Effector memory CD4-positive, alpha-beta T cell (primary cell): ENCODE results near the gene C19orf81.

Experiments
- DNase-seq, 3 donors: peaks; one replicate each; pipeline ENCODE4 v3.0.0-alpha.2; 2020
- H3K27ac ChIP-seq: 2 replicates; pipeline ENCODE4 v1.7.0; 2013; ENCODE audit warnings: mild to moderate bottlenecking, low read length, moderate library complexity; ENCODE audit not compliant: insufficient read depth, poor library complexity, severe bottlenecking
- H3K27me3 ChIP-seq: replicated peaks from 2 replicates; pipeline ENCODE4 v1.7.0; 2013; ENCODE audit warnings: mild to moderate bottlenecking, low read length; ENCODE audit not compliant: insufficient read depth, control insufficient read depth, poor library complexity, severe bottlenecking
- H3K36me3 ChIP-seq: 2 replicates; pipeline ENCODE4 v1.7.0; 2013; ENCODE audit warnings: mild to moderate bottlenecking, low read length, moderate library complexity; ENCODE audit not compliant: control insufficient read depth, insufficient read depth
- H3K4me1 ChIP-seq: 2 replicates; pipeline ENCODE4 v1.7.0; 2013; ENCODE audit warnings: low read length, mild to moderate bottlenecking; ENCODE audit not compliant: control insufficient read depth, insufficient read depth, poor library complexity, severe bottlenecking
- H3K4me3 ChIP-seq: 2 replicates; pipeline ENCODE4 v1.7.0; 2013; ENCODE audit warnings: low read length, low read depth, mild to moderate bottlenecking; ENCODE audit not compliant: insufficient read depth, poor library complexity, severe bottlenecking
- H3K9me3 ChIP-seq: 2 replicates; pipeline ENCODE4 v1.7.0; 2013; ENCODE audit warnings: mild to moderate bottlenecking, low read length, moderate library complexity; ENCODE audit not compliant: control insufficient read depth

The C19orf81 gene

DNA sequence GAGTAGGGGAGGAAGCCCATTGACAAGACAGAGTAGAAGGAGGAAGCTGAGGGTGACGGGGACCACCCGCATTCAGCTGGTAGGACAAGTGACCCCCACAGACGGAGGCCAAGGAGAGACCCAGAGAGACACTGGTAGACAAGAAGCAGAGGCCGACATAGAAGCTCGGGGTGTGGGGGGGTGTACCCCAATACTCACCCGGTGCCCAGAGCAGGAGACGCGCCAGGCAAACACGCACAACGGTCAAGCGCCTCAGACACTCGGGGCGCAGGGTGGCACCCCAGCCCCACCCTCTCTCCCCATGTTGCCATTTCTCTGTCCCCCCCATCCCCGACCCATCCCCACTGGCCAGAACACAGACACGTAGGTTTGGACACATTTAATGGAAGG lies 46.8 kb downstream of the C19orf81 start:
- no peak for DNase-seq
- peaks cover 8% of the 10 kb centered on the region for H3K27me3 ChIP-seq
- H3K27ac ChIP-seq: no peak overlapping the region
- no peaks in the 10 kb centered on the region for H3K9me3 ChIP-seq
- H3K36me3 ChIP-seq: no peaks in the 10 kb centered on the region
- H3K4me3 ChIP-seq: no peak overlapping the region
- H3K4me1 ChIP-seq: no peaks in the 10 kb centered on the region

DNA sequence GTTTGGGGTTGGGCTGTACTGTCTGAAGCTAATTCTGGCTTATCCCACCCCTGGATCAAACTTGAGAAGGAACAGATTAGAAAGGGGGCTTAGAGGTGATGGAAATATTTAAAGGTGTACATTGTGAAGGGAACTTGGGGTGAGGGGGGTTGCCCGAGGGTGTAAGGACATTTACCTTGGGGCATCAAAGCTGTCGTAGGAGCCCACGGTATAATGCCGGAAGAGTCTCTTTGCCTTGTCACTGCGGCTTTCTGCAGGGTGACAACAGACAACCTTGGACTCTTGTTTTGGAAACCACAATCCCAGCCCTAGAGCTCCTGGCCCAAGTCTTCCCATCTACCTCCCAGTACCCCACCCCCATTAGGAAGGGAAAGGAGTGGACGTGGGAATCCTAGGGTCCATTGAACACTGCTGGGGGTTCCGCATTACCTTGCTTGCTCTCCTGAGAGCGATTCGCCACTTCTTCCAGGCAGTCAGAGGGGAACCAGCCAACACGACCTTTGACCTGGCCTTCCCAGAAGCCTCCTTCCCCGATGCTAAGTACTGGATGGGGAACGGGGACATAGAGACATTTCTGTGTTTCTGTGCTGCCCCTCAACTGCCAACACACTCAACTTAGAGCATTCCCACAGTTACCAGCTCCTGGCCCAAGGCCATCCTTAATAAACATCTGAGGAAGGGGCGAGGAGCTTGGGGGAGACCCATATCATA lies 48.3 kb downstream of the C19orf81 start:
- no peak for DNase-seq
- Histone ChIP-seq H3K27me3 (peaks cover 12% of the 10 kb centered on the region), H3K4me3 (no peak overlapping the region), H3K4me1 (no peaks in the 10 kb centered on the region), H3K27ac (no peak overlapping the region), H3K9me3 (no peaks in the 10 kb centered on the region), H3K36me3 (no peaks in the 10 kb centered on the region)

DNA sequence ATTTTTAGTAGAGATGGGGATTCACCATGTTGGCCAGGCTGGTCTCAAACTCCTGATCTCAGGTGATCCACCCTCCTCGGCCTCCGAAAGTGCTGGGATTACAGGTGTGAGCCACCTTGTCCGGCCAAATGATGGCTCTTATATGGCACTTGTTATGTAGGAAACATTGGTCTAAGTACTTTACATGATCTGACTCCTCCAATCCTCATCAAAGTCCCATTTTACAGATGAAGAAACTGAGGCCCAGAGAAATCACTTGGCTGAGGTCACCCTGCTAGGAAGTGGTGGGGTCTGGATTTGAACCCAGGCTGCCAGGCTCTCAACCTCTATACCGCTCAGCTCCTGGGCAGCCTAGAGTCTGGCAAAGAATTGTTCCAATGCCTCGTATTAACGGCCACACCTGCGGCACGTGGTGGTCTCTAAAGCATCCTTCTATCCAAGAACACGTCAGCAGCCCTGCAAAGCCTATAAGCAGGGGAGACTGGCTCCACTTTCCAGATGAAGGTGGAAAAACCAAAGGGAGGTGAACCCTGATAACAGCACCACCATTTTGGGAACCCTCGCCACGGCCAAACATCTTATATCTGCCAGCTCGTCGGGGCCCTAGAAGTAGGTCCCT lies 52.2 kb downstream of the C19orf81 start:
- H3K36me3 ChIP-seq: no peaks in the 10 kb centered on the region
- H3K4me1 ChIP-seq: no peaks in the 10 kb centered on the region
- H3K4me3 ChIP-seq: no peak overlapping the region
- DNase-seq: no peak
- no peaks in the 10 kb centered on the region for H3K9me3 ChIP-seq
- no peak overlapping the region for H3K27ac ChIP-seq
- peaks cover 17% of the 10 kb centered on the region for H3K27me3 ChIP-seq

DNA sequence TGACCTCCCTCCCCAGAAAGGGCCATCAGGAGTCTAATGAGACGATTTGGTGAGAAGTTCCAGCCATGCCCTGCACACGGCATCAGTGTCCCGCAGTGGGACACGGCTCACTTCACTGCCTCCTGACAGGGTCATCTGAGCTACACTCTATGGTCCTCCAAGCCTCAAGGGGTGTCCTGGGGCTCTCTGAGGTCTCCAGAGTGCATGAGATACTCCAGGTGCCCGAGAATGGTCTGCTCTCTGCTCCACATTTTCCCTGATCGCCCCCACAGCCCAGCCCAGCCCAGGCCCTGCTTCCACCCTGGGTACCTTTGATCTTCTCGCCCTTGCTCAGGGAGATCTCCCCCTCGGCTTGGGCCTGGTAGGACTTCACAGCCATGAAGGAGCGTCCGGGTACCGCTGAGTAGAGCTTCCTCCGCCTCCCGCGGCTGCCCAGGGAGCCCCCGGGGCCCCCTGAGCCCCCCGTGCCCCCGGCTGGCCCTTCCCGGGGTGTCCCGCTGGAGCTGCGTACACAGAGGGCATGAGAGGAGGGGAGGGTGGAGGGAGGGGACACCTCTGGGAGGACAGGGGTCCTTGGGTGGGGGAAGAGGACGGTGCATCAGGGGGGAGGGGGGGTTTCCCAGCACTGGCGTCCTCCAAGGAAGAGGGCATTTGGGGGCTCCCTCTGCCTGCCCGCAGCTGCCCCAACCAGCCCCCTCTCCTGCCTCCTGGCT lies 53.1 kb downstream of the C19orf81 start:
- Histone ChIP-seq H3K36me3 (no peaks in the 10 kb centered on the region), H3K4me3 (no peak overlapping the region), H3K27me3 (peaks cover 17% of the 10 kb centered on the region), H3K27ac (no peak overlapping the region), H3K9me3 (no peaks in the 10 kb centered on the region), H3K4me1 (no peaks in the 10 kb centered on the region)
- no peak for DNase-seq

DNA sequence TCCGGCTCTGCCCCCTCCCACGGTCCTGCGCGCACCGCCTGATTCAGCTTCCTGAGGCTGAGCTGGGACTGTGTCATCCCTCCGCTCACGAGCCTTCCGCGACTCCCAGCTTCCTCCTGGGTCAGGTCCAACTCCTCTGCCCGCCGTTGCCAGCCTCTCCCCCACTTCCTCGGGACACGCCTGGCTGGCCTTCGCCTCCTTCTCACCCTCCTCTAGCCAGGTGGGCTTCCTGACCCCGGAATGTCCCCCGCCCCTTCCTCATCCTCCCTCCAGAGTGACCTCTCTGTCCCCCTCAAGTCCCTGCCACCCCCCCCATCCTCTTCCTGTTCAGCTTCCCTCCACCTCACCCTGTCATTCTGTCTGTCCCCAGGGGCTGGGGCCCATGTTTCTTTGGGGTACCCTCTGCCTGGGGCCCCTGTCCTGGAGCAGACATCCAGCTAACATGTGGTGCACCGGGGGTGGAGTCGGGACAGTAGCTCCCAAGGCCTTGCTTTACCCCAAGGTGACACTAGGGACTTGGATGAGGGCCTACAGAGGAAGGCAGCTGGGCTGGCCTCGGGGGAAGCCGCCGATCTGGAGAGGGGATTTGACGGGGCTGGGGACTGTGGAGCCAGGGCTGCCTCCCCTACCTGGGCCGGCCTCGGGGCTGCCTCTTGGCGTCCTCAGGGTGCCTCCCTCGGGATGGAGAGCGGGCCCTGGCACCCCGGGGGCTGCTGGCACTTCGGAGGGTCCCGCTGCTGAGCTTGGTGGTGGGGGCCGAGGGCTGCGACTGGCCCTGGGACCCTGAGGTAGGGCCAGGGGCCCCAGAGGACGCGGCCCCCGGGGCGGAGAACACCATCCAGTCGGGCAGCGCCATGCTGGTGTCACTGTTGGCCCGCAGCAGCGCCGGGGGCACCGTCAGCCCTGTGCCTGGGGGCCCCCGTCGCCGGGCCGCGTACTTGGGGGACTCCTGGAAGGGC lies 53.9 kb downstream of the C19orf81 start:
- H3K27ac ChIP-seq: no peak overlapping the region
- H3K36me3 ChIP-seq: no peaks in the 10 kb centered on the region
- H3K27me3 ChIP-seq: peaks cover 17% of the 10 kb centered on the region
- no peaks in the 10 kb centered on the region for H3K4me1 ChIP-seq
- H3K9me3 ChIP-seq: no peaks in the 10 kb centered on the region
- H3K4me3 ChIP-seq: no peak overlapping the region
- no peak for DNase-seq

DNA sequence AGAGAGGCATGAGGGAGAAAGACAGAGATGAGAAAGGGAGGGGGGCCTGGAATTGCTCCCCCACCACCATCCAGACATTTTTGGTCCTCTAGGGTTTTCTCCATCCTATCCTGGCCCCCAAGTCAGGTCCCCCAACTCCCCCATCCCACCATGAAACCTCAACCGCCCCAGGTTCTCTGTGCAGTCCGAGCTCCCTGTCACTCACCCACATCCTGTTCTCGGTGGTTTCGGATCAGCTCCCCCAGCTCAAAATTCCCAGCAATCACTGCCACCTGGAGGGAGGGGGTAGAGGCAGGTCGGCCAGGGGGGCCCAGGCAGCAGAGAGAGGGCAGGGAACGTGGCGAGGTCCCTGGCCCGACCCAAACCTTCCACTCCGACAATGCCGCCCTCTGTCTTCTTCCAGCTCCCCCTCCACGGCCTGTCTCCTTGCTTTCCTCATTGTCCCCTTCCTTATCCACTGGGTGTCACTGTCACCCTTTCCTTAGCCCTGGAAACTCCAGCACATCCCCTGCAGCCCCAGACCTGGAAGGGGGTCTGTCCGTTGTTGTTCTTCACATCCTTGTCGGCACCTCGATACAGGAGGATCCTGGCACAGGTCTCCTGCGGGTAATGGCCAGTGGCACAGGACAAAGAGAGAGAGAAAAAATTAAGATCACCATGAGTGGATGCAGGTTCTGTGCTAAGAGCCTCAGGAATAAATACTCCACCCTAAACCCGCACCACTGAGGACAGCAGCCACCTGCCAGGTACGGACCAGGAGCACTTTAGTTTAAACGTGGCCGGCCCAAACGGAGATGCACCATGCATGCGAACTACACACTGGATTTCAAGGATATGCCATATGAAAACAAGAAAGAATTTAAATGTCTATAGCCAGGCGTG lies 54.9 kb downstream of the C19orf81 start:
- Histone ChIP-seq H3K4me1 (no peaks in the 10 kb centered on the region), H3K4me3 (no peak overlapping the region), H3K27ac (no peak overlapping the region), H3K36me3 (no peaks in the 10 kb centered on the region), H3K27me3 (peaks cover 17% of the 10 kb centered on the region), H3K9me3 (no peaks in the 10 kb centered on the region)
- no peak for DNase-seq

DNA sequence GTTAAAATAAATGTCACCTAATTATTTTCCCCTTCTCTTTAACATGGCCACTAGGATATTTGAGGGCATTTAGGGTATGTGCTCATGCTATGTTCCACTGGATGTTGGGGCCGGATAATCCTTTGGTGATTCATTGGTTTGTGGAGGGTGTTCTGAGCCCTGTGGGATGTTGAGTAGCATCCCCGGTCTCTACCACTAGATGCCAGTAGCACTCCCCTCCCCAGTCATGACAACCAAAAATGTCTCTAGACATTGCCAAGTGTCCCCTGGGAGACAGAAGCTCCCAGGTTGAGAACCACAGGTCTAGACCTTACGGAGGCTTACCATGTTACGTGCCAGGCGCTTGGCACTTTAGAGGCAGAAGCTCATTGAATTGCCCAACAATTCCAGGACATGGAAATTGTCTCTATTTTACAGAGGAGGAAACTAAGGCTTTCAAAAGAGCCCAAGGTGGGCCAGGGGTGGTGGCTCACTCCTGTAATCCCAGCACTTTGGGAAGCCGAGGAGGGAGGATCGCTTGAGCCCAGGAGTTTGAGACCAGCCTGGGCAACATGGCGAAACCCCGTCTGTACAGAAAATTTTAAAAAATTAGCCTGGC lies 56.3 kb downstream of the C19orf81 start:
- no peak for DNase-seq
- H3K4me3 ChIP-seq: no peak overlapping the region
- H3K9me3 ChIP-seq: no peaks in the 10 kb centered on the region
- H3K27ac ChIP-seq: no peak overlapping the region
- no peaks in the 10 kb centered on the region for H3K4me1 ChIP-seq
- no peaks in the 10 kb centered on the region for H3K36me3 ChIP-seq
- H3K27me3 ChIP-seq: peaks cover 20% of the 10 kb centered on the region

DNA sequence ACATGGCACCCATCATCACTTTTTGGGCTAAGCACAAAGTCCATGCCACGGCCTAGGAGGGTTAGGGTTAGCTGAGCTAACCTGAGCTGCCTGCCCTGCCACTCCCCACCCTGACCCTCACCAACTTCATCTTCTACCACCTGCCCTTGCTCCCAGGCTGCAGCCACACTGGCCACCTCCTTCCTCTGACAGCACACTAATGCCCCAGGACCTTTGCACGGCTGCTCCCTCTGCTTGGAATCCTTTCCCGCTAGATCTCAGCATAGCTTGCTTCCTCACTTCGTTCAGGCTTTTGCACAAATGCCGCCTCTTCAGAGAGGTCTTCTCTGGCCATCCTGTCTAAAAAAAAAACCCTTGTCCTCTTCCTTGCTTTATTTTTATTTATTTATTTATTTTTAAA lies 57.1 kb downstream of the C19orf81 start:
- Histone ChIP-seq H3K36me3 (no peaks in the 10 kb centered on the region), H3K27ac (no peak overlapping the region), H3K4me3 (no peak overlapping the region), H3K27me3 (peaks cover 20% of the 10 kb centered on the region), H3K9me3 (no peaks in the 10 kb centered on the region), H3K4me1 (no peaks in the 10 kb centered on the region)
- DNase-seq: no peak
